ENCODE measurements around the gene MT1M. TPM values are rescaled to one million over a fixed set of nuclear protein-coding genes. Genes with fewer than 3 reads are reported as not detected.
A peak's percentile ranks its signal among the peaks of the same experiment; 100 is the strongest.

Gene MT1M
- polyA plus RNA-seq, 2 of the 4 experiments (the other 2 are of a cell fraction): not detected

GRCh38 chr16:56641166-56641565 lies 8.7 kb downstream of the MT1M start:
- CTCF ChIA-PET: interaction anchor here (7.2 to 25.6 kb wide), 2 partner anchors 32 to 61 kb away, joined by 36 to 340 read pairs; partner anchors contain the start of gene MT2A
- TF ChIP-seq MAX (IDR thresholded peaks at IDR 0.05) (no peak), HOXB13 (CRISPR knock-in tag; IDR thresholded peaks at IDR 0.05; ENCODE audit: low read depth) (no peak), CEBPB (IDR thresholded peaks at IDR 0.05) (no peak), TFCP2L1 (CRISPR knock-in tag; IDR thresholded peaks at IDR 0.05) (no peak), RARB (CRISPR knock-in tag; IDR thresholded peaks at IDR 0.05) (no peak), MAZ (IDR thresholded peaks at IDR 0.05; ENCODE audit: borderline replicate concordance, low read depth, low read length) (no peak), CBX8 (IDR thresholded peaks at IDR 0.05) (no peak)
- TF ChIP-seq, protein P1, sequence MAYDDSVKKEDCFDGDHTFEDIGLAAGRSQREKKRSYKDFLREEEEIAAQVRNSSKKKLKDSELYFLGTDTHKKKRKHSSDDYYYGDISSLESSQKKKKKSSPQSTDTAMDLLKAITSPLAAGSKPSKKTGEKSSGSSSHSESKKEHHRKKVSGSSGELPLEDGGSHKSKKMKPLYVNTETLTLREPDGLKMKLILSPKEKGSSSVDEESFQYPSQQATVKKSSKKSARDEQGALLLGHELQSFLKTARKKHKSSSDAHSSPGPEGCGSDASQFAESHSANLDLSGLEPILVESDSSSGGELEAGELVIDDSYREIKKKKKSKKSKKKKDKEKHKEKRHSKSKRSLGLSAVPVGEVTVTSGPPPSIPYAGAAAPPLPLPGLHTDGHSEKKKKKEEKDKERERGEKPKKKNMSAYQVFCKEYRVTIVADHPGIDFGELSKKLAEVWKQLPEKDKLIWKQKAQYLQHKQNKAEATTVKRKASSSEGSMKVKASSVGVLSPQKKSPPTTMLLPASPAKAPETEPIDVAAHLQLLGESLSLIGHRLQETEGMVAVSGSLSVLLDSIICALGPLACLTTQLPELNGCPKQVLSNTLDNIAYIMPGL (CRISPR knock-in tag; IDR thresholded peaks at IDR 0.05; ENCODE audit: borderline replicate concordance): no peak
- ATAC-seq: no peak
- no peak for DNase-seq (ENCODE audit: low read depth in 1 of 2, low spot score in 1 of 2)
- POLR2A ChIA-PET: no interaction called here
- peaks cover 10% of the 10 kb centered on the region; the same call in 2 of the 3 replicates for H3K4me1 ChIP-seq
- no peak overlapping the region for H3K4me2 ChIP-seq
- 100% methylated on average over 2 of the region's 2 CpGs for WGBS (ENCODE audit: missing lambda C conversion rate)
- H3K9me3 ChIP-seq: no peaks in the 10 kb centered on the region
- FAIRE-seq: no peak
- no peak overlapping the region for H3K27ac ChIP-seq
- no peak overlapping the region for H3K4me3 ChIP-seq

- peaks cover 10% of the 10 kb centered on the region; the same call in 2 of the 3 replicates for H3K4me1 ChIP-seq
Observed at GRCh38 chr16:56643080-56643778, 10.8 kb downstream of the MT1M start.

More at GRCh38 chr16:56643080-56643778, 10.8 kb downstream of the MT1M start:
- WGBS (ENCODE audit: missing lambda C conversion rate): 30% methylated on average over 16 of the region's 42 CpGs
- peak overlapping the region; percentile 38 for H3K4me3 ChIP-seq
- TF ChIP-seq RAD21 (conservative IDR thresholded peaks at IDR 0.05 in 1 of 2, IDR thresholded peaks at IDR 0.05 in 1 of 2) (peak; percentile 60 to 67), CEBPB (IDR thresholded peaks at IDR 0.05) (no peak), MAX (IDR thresholded peaks at IDR 0.05) (peak; percentile 50), TFCP2L1 (CRISPR knock-in tag; IDR thresholded peaks at IDR 0.05) (0 out of 2 replicates have a peak, but pooled peaks have one; percentile 40), FOXS1 (CRISPR knock-in tag; IDR thresholded peaks at IDR 0.05) (no peak), JUN (IDR thresholded peaks at IDR 0.05) (peak in 1 of 2 experiments; percentile 18; a peak in 1 of 5 replicates), E2F6 (IDR thresholded peaks at IDR 0.05; ENCODE audit: borderline replicate concordance, low read depth) (peak; percentile 57), KDM1A (IDR thresholded peaks at IDR 0.05; ENCODE audit: low read depth) (no peak), HES2 (IDR thresholded peaks at IDR 0.05) (no peak), RNF2 (IDR thresholded peaks at IDR 0.05; ENCODE audit: borderline replicate concordance, low read depth) (no peak), MAZ (IDR thresholded peaks at IDR 0.05; ENCODE audit: borderline replicate concordance, low read depth, low read length) (no peak), SMC3 (IDR thresholded peaks at IDR 0.05) (peak; percentile 58), CTCF (IDR thresholded peaks at IDR 0.05) (peak; percentile 51), ZNF302 (CRISPR knock-in tag; IDR thresholded peaks at IDR 0.05) (no peak)
- H3K9me3 ChIP-seq: no peaks in the 10 kb centered on the region
- FAIRE-seq: no peak
- DNase-seq (ENCODE audit: low read depth in 1 of 2, low spot score in 1 of 2): peak; percentile 80 to 85
- H3K4me2 ChIP-seq: peak overlapping the region; percentile 78
- H3K27ac ChIP-seq: peak overlapping the region; percentile 72 to 90
- CTCF ChIA-PET: interaction anchor here (0.5 to 25.6 kb wide), 26 partner anchors 8 to 333 kb away, joined by 3 to 340 read pairs (median 4); partner anchors contain the start of genes MT1B, MT1E, MT1G and MT1H
- POLR2A ChIA-PET: interaction anchor here (0.6 to 2.2 kb wide), 7 partner anchors 12 to 39 kb away, joined by 3 to 33 read pairs (median 4); partner anchors contain the start of genes MT1F, MT1X and MT2A
- peak; percentile 97 to 100 for ATAC-seq
